Lower lobe of right lung (tissue), 2 donors: ENCODE measurements around the gene BMAL1. TPM values are rescaled to one million over a fixed set of nuclear protein-coding genes. Genes with fewer than 3 reads are reported as not detected.

Experiments
- ATAC-seq, 2 donors: fragments of 200-7000 bp; cut with Tn5 transposase; one replicate each; pipeline ENCODE4 v1.9.1; 2020 to 2022; ENCODE audit warnings: mild to moderate bottlenecking in 2 of 2, moderate library complexity in 2 of 2
- DNase-seq: peaks from one replicate; pipeline ENCODE4 v3.0.0-alpha.2; 2020
- H3K27ac ChIP-seq: fragments of 200-600 bp; one replicate; pipeline ENCODE4 v1.8.0; 2022
- H3K27me3 ChIP-seq: fragments of 200-600 bp; one replicate; pipeline ENCODE4 v1.8.0; 2022; ENCODE audit warnings: low read depth
- H3K36me3 ChIP-seq: fragments of 200-600 bp; one replicate; pipeline ENCODE4 v1.8.0; 2022; ENCODE audit warnings: mild to moderate bottlenecking
- H3K4me1 ChIP-seq: fragments of 200-600 bp; one replicate; pipeline ENCODE4 v1.8.0; 2022
- H3K4me3 ChIP-seq: fragments of 200-600 bp; one replicate; pipeline ENCODE4 v1.8.0; 2022; ENCODE audit warnings: mild to moderate bottlenecking
- H3K9me3 ChIP-seq: fragments of 200-600 bp; one replicate; pipeline ENCODE4 v1.8.0; 2022
- intact Hi-C: fragments of 100-400 bp; cut with DNase I; formaldehyde crosslinking; loops from one replicate; pipeline ENCODE4 v1.11.0; 2022
- total RNA-seq: library from RNA; stranded (reverse); fragmentation: NEBNext Ultra II Directional; extraction: Animal tissue kit (Norgen Biotek cat#: 25700); gene quantifications from one replicate; pipeline ENCODE4 v1.2.1, GENCODE V29; 2021
- TF ChIP-seq, protein P1 (sequence below): fragments of 200-600 bp; IDR thresholded peaks from one replicate; pipeline ENCODE4 v1.8.0; 2022; ENCODE audit warnings: antibody characterized with exemption, mild to moderate bottlenecking
- donor health status: DM: no; HTN: yes; CAD: no; lungs with severe emphysema.

BMAL1 gene
- total RNA-seq, 1 donor from 2014 or later, result 25.2 TPM

DNA sequence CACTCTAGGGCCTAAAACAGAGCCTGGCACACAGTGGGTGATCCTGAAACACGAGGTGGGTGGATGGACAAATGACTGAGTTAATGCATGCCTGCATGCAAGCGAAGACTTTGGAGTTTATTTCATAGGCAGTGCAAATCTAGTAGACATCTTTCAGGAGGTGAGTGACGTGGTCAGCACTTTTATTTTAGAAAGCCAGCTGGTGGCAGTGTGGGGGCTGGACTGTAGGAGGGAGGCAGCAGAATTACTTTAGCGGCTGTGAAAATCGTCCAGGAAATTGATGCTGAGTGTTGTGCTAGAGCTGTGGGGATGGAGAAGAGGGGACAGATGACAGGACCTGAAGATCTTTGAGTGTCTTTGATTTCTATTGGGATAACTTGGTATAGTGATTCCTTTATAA, 47.1 kb downstream of the BMAL1 start:
- Histone ChIP-seq H3K4me1 (peaks cover 14% of the 10 kb centered on the region), H3K27me3 (no peaks in the 10 kb centered on the region), H3K4me3 (no peak overlapping the region), H3K9me3 (no peaks in the 10 kb centered on the region), H3K27ac (no peak overlapping the region), H3K36me3 (no peaks in the 10 kb centered on the region)
- DNase-seq (no peak), ATAC-seq (no peak)
- intact Hi-C loops, result no loop called here
- TF ChIP-seq, protein P1, sequence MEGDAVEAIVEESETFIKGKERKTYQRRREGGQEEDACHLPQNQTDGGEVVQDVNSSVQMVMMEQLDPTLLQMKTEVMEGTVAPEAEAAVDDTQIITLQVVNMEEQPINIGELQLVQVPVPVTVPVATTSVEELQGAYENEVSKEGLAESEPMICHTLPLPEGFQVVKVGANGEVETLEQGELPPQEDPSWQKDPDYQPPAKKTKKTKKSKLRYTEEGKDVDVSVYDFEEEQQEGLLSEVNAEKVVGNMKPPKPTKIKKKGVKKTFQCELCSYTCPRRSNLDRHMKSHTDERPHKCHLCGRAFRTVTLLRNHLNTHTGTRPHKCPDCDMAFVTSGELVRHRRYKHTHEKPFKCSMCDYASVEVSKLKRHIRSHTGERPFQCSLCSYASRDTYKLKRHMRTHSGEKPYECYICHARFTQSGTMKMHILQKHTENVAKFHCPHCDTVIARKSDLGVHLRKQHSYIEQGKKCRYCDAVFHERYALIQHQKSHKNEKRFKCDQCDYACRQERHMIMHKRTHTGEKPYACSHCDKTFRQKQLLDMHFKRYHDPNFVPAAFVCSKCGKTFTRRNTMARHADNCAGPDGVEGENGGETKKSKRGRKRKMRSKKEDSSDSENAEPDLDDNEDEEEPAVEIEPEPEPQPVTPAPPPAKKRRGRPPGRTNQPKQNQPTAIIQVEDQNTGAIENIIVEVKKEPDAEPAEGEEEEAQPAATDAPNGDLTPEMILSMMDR, result no peak

DNA sequence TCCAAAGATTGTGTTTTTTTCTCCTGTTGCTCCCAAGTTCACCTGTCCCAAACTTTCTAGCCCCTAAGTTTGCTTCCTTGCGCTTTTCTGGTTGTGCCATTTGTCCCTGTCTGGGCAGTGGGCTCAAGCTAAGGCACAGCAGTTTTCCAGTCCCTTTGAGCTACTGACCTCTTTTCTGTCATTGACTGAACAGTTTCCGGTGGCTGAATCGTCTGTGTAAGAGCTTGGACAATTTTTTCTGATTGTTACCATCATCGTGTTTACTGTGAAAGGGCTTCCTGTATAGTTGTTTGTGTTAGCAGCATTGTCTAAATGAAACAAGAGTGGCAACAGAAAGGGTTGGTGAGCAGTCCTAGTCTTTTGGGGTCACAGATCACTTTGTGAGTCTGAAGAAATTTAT, 49.8 kb downstream of the BMAL1 start:
- intact Hi-C loops, result no loop called here
- Histone ChIP-seq H3K4me3 (no peak overlapping the region), H3K27me3 (no peaks in the 10 kb centered on the region), H3K4me1 (peaks cover 39% of the 10 kb centered on the region), H3K36me3 (no peaks in the 10 kb centered on the region), H3K27ac (no peak overlapping the region), H3K9me3 (no peaks in the 10 kb centered on the region)
- TF ChIP-seq, protein P1, result no peak
- ATAC-seq (no peak), DNase-seq (no peak)

DNA sequence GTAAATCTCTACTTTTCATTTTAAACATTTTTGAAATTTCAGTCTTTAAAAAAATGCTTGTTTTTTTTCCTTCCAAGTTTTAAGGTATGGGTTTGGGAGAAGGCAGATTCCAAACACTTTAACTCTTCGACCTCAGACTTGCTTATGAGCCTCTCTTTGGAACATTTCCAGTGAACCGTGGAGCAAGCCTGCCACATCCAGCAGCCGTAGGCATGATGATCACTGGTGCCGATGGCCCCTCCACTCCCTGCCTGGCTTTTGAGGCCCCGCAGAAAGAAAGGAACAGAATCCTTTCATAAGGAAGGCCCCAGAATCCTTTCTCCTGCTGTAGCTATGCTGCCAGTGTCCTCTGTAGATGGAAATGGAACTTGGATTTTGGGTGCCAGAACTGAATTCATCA, 50.7 kb downstream of the BMAL1 start:
- Histone ChIP-seq H3K4me1 (peaks cover 47% of the 10 kb centered on the region), H3K27me3 (no peaks in the 10 kb centered on the region), H3K36me3 (no peaks in the 10 kb centered on the region), H3K4me3 (no peak overlapping the region), H3K27ac (no peak overlapping the region), H3K9me3 (no peaks in the 10 kb centered on the region)
- TF ChIP-seq, protein P1, result no peak
- no peak for ATAC-seq
- no peak for DNase-seq
- intact Hi-C loops, result no loop called here

DNA sequence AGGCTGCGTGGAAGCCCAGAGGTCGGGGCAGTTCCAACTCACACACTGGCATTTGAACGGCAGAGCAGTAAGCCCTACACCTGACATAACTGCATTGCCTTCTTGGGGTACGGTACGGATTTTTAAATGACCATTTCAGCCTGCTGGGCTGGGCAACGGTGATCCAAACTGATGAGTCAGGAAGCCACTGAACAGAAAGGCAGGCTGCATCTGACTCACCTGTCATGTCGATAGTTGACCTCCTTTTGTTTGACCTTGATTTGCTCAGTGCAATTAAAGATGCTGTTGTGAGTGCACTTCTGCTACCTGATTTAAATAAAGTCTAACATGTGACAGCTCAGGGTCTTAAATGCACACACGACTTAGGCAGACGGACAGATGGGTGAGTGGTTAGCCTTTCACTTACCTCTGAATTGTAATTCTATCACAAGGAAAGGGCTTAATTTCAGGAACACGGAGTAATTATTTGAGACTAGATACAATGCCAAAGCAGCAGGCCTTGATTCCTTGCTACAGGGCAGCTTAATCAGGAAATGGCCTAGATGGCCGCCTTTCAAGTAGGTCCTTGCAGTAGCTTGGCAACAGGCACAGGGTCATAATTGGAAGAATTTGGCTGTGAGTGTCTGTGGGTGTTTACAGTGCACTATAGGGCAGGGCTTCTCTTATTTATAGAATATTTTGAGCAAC, 52.2 kb downstream of the BMAL1 start:
- Histone ChIP-seq H3K4me1 (peaks cover 61% of the 10 kb centered on the region), H3K27ac (peak overlapping the region; percentile 7), H3K9me3 (no peaks in the 10 kb centered on the region), H3K4me3 (no peak overlapping the region), H3K27me3 (no peaks in the 10 kb centered on the region), H3K36me3 (no peaks in the 10 kb centered on the region)
- intact Hi-C loops, result no loop called here
- ATAC-seq (peak; percentile 79 to 89), DNase-seq (no peak)
- TF ChIP-seq, protein P1, result no peak

DNA sequence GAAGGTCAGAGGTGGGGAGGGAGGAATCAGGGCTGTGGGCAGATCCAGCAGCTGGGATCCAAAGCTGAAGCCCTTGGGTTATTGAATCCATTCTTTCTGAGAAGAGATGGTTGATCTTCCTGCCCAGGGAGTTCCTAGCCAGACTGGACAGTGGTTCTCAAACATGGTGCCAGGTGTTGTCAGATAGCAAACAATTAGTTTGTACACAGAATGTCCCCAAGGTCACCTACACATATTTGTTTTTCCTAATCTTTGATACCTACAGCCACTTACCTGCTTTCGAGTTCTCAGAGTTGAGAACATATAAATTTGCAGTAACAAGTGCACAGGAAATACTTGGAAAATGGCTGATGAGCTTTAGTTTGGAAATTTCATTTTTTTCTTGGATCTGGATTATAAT, 54.5 kb downstream of the BMAL1 start:
- DNase-seq (no peak), ATAC-seq (no peak)
- Histone ChIP-seq H3K27ac (no peak overlapping the region), H3K4me3 (no peak overlapping the region), H3K27me3 (no peaks in the 10 kb centered on the region), H3K36me3 (no peaks in the 10 kb centered on the region), H3K9me3 (no peaks in the 10 kb centered on the region), H3K4me1 (peaks cover 67% of the 10 kb centered on the region)
- intact Hi-C loops, result no loop called here
- TF ChIP-seq, protein P1, result no peak
